AG09319 (cell line): ENCODE results near the gene ZBTB12.

Source experiments
- DNase-seq: peaks from one replicate; pipeline ENCODE4 v3.0.0-alpha.2; 2010; ENCODE audit warnings: low read depth; ENCODE audit errors: extremely low read depth
- TF ChIP-seq, protein P1 (sequence below): IDR thresholded peaks from 2 replicates; pipeline ENCODE4 v1.5.1; 2011; ENCODE audit warnings: low read depth, mild to moderate bottlenecking, inconsistent platforms, low read length, moderate library complexity

ZBTB12 gene

DNA sequence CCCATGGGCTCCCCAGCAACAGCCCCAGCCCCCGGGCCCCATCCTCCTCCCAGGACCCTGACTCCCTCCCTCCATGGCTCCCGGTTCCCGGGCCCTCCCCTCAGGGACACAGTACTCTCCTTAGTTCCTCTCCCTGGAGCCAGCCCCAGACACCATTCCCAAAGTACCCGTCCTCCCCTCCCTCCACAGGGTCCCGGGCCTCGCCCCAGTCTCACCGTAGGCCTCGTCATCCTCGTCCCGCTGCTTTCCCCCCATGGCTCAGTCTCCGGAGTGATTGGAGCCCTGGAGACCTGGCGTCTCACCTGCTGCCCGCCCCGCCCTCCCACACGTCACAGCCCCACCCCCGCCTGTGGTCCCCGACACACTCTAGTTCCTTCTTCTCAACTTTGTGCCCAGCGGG is 23.2 kb downstream of the ZBTB12 start, which contains the start of gene SLC44A4:
SLC44A4 (minus strand) TSS at position 272 of the 400 bp plus-strand sequence; CDS start at position 255, 17 bp downstream.
- DNase-seq: no peak
- TF ChIP-seq, protein P1, sequence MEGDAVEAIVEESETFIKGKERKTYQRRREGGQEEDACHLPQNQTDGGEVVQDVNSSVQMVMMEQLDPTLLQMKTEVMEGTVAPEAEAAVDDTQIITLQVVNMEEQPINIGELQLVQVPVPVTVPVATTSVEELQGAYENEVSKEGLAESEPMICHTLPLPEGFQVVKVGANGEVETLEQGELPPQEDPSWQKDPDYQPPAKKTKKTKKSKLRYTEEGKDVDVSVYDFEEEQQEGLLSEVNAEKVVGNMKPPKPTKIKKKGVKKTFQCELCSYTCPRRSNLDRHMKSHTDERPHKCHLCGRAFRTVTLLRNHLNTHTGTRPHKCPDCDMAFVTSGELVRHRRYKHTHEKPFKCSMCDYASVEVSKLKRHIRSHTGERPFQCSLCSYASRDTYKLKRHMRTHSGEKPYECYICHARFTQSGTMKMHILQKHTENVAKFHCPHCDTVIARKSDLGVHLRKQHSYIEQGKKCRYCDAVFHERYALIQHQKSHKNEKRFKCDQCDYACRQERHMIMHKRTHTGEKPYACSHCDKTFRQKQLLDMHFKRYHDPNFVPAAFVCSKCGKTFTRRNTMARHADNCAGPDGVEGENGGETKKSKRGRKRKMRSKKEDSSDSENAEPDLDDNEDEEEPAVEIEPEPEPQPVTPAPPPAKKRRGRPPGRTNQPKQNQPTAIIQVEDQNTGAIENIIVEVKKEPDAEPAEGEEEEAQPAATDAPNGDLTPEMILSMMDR: no peak

DNA sequence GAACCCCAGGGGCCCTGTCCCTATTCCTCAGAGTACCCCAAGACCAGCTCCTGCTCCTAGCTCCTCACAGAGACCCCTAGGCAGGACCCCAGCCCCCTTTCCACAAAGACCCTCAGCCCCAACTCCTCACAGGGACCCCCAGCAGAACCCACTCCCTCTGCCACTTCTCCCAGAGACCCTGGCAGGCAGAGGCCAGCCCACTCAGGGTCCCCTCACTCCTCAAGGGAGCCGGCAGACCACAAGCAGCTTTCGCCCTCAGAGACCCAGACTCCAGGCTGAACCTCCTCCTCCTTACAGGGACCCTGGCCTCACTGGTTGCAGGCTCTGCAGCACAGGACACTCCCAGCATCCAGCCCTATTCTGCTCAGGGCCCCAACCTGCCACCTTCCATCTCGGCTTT is 23.7 kb downstream of the ZBTB12 start:
- no peak for DNase-seq
- TF ChIP-seq, protein P1: no peak

DNA sequence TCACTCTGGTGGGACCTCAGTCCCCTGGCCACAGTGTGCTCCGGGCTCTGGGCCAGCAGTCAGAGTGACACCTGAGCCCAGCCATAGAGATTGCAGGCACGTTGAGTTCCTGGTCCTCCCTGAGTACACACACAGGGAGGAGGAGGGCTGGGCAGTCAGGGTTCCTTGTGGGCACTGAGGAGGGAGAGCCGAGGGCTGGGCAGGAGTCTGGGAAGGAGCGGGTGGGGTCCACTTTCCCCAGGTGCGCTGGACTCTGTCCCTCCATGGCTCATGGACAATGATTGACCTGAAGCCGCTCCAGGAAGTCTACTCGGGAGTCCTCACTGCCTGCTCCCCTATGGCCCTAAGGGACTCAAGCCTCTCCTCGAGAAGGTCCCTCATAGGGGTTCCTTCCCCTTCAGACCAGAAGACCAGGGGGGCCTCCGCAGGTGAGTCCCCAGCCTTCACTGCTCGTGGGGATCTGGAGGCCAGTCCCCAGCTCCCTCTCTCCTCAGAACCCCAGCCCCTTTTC is 24.2 kb downstream of the ZBTB12 start:
- DNase-seq: no peak

DNA sequence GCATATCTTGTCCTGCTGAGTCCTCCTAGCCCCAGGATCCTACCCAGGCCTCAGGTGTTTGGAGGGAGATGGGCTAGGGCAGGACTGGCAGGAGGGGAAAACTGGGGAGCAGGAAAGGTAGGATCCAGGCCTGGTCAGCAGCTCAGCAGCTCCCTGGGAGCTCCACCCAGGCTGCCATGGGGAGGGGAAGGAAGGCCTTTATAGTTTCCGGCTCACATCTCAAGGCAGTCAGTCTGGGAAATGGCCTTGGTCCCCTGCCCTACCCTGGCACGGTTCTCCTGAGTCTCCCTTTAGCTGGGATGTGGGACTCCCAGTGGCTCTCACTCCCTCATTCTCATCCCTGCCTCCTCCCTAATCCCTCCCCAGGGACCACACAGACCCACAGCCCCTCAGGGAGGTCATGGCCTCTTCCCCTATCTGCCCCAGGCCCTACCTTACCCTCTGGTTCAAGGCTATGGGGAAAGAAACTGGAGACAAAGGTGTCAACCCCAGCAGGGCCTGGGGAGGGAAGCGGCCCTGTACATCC is 24.7 kb downstream of the ZBTB12 start:
- TF ChIP-seq, protein P1: no peak
- no peak for DNase-seq

More for the DNA sequence above, 24.2 kb downstream of the ZBTB12 start:
- TF ChIP-seq, protein P1: no peak

DNA sequence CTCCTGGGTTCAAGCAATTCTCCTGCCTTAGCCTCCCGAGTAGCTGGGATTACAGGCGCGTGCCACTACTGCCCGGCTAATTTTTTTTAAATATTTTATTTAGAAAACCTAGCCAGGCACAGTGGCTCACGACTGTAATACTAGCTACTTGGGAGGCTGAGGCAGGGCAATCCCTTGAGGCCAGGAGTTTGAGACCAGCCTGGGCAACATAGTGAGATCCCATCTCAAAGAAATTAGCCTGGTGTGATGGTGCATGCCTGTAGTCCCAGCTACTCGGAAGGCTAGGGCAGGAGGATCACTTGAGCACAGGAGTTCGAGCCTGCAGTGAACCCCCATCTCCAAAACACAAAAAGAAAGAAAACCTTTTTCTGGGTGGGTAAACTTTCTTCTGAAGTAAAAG is 25.5 kb downstream of the ZBTB12 start:
- DNase-seq: no peak
- TF ChIP-seq, protein P1: no peak

DNA sequence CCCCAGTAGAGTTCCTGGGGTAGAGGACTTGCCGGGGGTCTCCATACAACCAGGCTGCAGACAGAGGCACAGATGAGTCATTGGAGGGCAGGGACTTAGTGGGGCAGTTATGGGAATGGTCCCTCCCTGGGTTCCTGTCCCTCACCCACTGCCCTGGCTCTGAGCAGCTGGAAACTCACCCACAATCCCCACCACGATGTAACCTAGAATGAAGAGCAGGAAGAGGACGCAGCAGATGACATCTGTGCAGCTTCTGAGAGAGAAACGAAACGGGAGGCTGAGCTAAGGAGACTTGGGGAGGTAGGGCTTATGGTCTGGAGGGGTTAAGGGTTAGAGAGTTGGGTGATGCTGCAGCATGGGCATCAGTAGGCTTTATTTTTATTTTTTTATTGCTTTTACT is 26.0 kb downstream of the ZBTB12 start:
- TF ChIP-seq, protein P1: no peak
- no peak for DNase-seq

DNA sequence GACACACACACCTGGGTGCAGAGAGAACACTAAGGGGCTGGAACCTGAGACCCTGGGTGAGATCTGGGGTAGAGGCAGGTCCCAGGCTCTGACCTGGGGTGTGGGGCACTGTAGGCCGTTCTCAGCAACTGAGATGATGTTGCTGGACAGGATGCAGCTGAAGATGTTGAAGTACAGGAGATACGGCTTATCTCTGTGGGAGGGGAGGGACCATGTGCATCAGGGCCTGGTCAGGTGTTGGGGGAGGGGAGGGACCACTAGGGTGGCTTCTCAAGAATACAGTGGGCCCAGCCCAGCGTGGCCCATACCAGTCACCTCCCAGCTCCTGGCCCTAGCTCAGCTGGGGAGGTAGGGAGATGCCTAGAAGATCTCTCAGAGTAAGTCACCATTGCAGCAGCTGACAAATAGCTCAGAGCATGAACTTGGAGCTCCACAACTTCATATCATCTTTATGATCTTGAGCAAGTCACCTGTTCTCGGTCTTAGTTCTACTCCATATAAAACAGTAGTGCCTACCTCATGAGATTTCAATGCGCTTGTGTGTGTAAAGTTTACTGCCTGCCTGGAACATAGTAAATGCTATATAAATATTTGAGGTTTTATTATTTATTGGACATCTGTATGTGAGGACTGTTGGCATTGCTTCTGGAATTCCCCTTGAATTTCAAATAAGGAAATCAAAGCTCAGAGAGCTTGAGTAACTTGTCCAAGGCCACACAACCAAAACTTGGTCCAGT is 26.9 kb downstream of the ZBTB12 start:
- no peak for DNase-seq
- TF ChIP-seq, protein P1: no peak
